Mucosa of descending colon (tissue), 3 donors: Measurements from ENCODE around the gene SNX6. TPM values are rescaled to one million over a fixed set of nuclear protein-coding genes. Genes with fewer than 3 reads are reported as not detected.

ENCODE experiments used
- ATAC-seq: fragments of 200-7000 bp; cut with Tn5 transposase; one replicate; pipeline ENCODE4 v1.9.1; 2020; ENCODE audit warnings: mild to moderate bottlenecking, moderate library complexity
- DNase-seq, 3 donors: peaks; one replicate each; pipeline ENCODE4 v3.0.0-alpha.2; 2020
- H3K36me3 ChIP-seq: fragments of 200-600 bp; one replicate; pipeline ENCODE4 v1.8.0; 2021; ENCODE audit warnings: low read depth, mild to moderate bottlenecking
- H3K4me1 ChIP-seq: fragments of 200-600 bp; one replicate; pipeline ENCODE4 v1.8.0; 2021; ENCODE audit warnings: low read depth, mild to moderate bottlenecking
- H3K4me3 ChIP-seq: fragments of 200-600 bp; one replicate; pipeline ENCODE4 v1.8.0; 2021; ENCODE audit warnings: mild to moderate bottlenecking
- H3K9me3 ChIP-seq: fragments of 200-600 bp; one replicate; pipeline ENCODE4 v1.8.0; 2021; ENCODE audit warnings: mild to moderate bottlenecking
- intact Hi-C, 2 donors: fragments of 100-400 bp; cut with DNase I in 1 of 2; cut with micrococcal nuclease in 1 of 2; formaldehyde crosslinking; loops; one replicate each; pipeline versions ENCODE4 v1.11.0 to v1.11.1; 2022; cut with DNase I, micrococcal nuclease
- long read RNA-seq, 2 donors: library from polyadenylated mRNA; unstranded; transcript quantifications; one replicate each; pipeline ENCODE4 v2.0.0, GENCODE V29; 2019 to 2021
- total RNA-seq, 3 donors: library from RNA; stranded (reverse); fragmentation: NEBNext Ultra II Directional in 2 of 3; extraction: Animal tissue kit (Norgen Biotek cat#: 25700) in 2 of 3; gene quantifications; one replicate each; pipeline versions ENCODE4 v1.2.1 to v1.2.4, GENCODE V29; 2021 to 2023
- TF ChIP-seq, protein P1 (sequence below): fragments of 200-600 bp; IDR thresholded peaks from one replicate; pipeline ENCODE4 v1.8.0; 2022; ENCODE audit warnings: antibody characterized with exemption, mild to moderate bottlenecking
- donor health status: DM: no; HTN: no; CAD: no; lungs with moderate emphysema.
- donor health status: DM: no; HTN: no; CAD: no.
- donor health status: DM: no; HTN: yes; CAD: no.

SNX6 gene
- 10 to 100 TPM; 70.9 to 79.9 (median 75.7) TPM for total RNA-seq
- long read RNA-seq, donor 1, transcript SNX6-201 (14 exons, 2,001 nt), result major isoform, 153 of 197 reads
- long read RNA-seq, donor 1, transcript SNX6-202 (13 exons, 3,398 nt), result minor isoform, 12 of 197 reads
- long read RNA-seq, donor 1, partial matches to known transcripts, result 4 of 197 reads
- long read RNA-seq, donor 1, other reads (novel, unspliced or antisense), result 27 of 197 reads
- long read RNA-seq, donor 2, transcript SNX6-201 (14 exons, 2,001 nt), result major isoform, 41 of 96 reads
- long read RNA-seq, donor 2, partial matches to known transcripts, result 41 of 96 reads
- long read RNA-seq, donor 2, other reads (novel, unspliced or antisense), result 7 of 96 reads

DNA sequence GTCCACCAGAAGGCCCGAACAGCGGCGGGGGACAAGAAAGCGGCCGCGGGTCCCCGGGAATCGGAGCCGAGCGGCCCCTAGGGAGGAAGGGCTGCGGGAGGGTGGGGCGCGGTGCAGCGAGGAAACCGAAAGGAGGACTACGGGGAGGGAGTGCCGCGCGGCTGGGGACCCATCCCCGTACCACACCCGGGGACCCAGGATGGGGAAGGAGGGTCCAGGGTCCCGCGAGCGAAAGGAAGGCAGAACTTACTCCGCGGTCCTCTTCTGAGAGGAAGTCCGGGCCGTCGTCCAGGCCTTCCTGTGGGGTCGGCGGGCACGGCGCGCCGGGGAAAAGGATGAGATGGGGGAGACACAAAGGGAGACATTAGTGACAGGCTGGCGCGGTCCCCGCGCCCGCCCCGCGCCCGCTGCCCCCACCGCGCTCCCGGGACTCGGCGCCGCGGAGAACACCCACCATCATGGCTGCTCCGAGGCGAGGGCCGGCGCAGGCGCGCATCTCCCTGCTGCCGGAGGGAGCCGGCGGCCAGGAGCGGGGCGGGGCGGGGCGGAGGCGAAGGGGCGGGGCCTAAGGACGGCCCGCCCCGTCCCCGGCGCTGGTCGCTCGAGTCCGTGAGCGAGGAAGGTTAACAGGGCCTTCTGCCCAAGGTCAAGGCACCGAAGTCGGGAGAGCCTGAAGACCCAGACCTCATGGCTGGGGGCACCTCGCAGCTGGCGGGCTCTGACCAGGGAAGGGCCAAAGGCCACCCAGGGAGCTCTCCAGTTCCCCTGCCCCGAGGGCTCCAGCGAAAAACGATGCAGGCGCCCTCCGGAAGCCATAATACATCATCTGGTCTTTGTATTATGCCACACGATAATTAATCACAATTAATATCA lies at the start of gene SNX6:
Gene SNX6, minus strand, starts transcription at position 492 of the 873 bp plus-strand sequence. Its CDS starts 32 bp downstream, at position 460.
- TF ChIP-seq, protein P1, sequence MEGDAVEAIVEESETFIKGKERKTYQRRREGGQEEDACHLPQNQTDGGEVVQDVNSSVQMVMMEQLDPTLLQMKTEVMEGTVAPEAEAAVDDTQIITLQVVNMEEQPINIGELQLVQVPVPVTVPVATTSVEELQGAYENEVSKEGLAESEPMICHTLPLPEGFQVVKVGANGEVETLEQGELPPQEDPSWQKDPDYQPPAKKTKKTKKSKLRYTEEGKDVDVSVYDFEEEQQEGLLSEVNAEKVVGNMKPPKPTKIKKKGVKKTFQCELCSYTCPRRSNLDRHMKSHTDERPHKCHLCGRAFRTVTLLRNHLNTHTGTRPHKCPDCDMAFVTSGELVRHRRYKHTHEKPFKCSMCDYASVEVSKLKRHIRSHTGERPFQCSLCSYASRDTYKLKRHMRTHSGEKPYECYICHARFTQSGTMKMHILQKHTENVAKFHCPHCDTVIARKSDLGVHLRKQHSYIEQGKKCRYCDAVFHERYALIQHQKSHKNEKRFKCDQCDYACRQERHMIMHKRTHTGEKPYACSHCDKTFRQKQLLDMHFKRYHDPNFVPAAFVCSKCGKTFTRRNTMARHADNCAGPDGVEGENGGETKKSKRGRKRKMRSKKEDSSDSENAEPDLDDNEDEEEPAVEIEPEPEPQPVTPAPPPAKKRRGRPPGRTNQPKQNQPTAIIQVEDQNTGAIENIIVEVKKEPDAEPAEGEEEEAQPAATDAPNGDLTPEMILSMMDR, result no peak
- H3K4me1 ChIP-seq, result peaks cover 10% of the 10 kb centered on the region
- ATAC-seq (peak; percentile 99), DNase-seq (peak; percentile 84 to 90 (median 87))
- H3K9me3 ChIP-seq, result no peaks in the 10 kb centered on the region
- intact Hi-C loops, result no loop called here
- H3K4me3 ChIP-seq, result peak within 1 kb of the TSS; percentile 91
- H3K36me3 ChIP-seq, result no peaks in the 10 kb centered on the region

DNA sequence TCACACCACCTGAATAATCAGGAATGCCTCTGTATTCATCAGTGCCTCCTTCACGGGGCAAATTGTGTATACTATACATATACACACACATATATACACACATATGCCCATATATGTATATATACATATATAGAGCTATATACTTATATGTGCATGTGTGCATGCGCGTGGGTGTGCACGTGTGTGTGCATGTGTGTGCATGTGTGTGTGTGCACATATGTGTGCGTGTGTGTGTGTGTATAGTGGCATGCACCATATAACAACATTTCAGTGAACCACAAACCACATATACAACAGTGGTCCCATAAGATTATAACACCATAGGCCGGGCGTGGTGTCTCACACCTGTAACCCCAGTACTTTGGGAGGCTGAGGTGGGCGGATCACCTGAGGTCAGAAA lies 48.8 kb upstream of the SNX6 start:
- no peaks in the 10 kb centered on the region for H3K36me3 ChIP-seq
- TF ChIP-seq, protein P1, result no peak
- intact Hi-C loops, result no loop called here
- H3K4me1 ChIP-seq, result no peaks in the 10 kb centered on the region
- H3K9me3 ChIP-seq, result no peaks in the 10 kb centered on the region
- ATAC-seq (no peak), DNase-seq (no peak)
- no peak overlapping the region for H3K4me3 ChIP-seq

DNA sequence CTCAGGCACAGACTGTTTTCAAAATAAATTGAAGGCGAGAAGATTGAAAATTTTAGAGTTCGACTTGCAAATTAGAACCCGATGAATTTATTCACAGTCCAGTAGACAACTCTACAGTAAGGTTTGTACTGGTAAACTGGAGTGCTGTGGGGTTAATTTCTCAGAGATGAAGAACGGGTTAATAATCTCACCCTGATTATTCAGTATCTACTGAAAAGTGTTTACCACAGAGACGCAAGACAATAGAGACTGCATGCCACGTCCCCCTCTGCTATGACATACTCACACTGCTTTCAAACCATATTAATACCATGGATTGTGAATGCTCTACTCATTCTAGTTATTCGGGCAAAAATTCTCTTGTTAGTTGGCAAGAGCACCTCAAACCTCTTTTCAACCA lies 48.4 kb upstream of the SNX6 start:
- ATAC-seq, result no peak
- no peak overlapping the region for H3K4me3 ChIP-seq
- no peaks in the 10 kb centered on the region for H3K9me3 ChIP-seq
- no peaks in the 10 kb centered on the region for H3K36me3 ChIP-seq
- H3K4me1 ChIP-seq, result no peaks in the 10 kb centered on the region
- intact Hi-C loops, result no loop called here
- TF ChIP-seq, protein P1, result no peak
- DNase-seq, result no peak

DNA sequence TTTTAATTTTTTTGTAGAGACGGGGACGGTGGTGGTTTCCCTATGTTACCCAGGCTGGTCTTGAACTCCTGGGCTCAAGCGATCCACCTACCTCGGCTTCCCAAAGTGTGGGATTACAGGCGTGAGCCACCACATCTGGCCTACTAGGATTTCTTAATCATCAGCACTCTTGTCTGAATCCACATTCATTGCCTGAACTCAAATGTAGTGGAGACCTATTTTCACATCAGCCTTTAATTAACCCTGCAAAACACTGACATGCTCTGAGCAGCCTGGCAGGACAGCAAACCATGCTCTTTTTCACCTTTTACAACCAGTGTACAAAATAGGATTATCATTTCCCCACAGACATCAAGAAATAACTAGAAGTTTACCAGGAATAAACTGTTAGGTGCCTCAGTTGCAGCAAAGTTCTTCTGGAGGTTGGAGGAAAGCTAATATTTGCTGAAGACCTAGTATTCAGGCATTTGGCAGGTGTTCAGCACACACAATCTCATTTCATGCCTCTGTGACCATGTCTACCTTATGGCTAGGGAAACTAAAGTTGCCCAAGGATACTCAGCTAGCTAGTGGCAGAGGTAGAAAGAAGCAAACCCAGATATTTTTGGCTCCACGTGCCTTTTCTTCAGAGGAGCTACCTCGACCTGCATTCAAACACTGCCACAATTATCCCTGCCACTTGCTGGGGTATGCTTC lies 46.7 kb upstream of the SNX6 start:
- no peaks in the 10 kb centered on the region for H3K4me1 ChIP-seq
- intact Hi-C loops, result no loop called here
- H3K36me3 ChIP-seq, result no peaks in the 10 kb centered on the region
- DNase-seq (no peak), ATAC-seq (no peak)
- no peaks in the 10 kb centered on the region for H3K9me3 ChIP-seq
- TF ChIP-seq, protein P1, result no peak
- no peak overlapping the region for H3K4me3 ChIP-seq

DNA sequence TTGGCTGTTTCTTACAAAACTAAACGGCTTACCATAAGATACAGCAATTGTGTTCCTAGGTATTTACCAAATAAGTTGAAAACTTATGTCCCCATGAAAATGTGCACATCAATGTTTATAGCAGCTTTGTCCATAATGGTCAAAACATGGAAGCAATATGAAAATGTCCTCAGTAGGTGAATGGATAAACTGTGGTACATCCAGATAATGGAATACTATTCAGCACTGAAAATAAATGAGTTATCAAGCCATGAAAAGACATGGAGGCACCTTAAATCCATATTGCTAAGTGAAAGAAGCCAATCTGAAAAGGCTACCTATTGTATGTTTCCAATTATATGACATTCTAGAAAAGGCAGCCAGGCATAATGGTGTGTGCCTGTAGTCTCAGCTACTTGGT lies 43.8 kb upstream of the SNX6 start:
- Histone ChIP-seq H3K9me3 (no peaks in the 10 kb centered on the region), H3K36me3 (no peaks in the 10 kb centered on the region), H3K4me1 (no peaks in the 10 kb centered on the region), H3K4me3 (no peak overlapping the region)
- ATAC-seq (no peak), DNase-seq (no peak)
- TF ChIP-seq, protein P1, result no peak
- intact Hi-C loops, result loop anchor here (5.0 kb wide), 2 partner anchors 44 to 49 kb away; no protein-coding TSS in a partner anchor
